GM12865 (cell line): Measurements from ENCODE around the gene CSKMT.

Experiments
- DNase-seq: peaks from one replicate; pipeline ENCODE4 v3.0.0; 2010; ENCODE audit warnings: low read depth
- H3K4me3 ChIP-seq: 2 replicates; pipeline ENCODE4 v1.5.1; 2011; ENCODE audit warnings: mild to moderate bottlenecking, low read depth, low read length, control low read depth
- CTCF ChIP-seq: IDR thresholded peaks from 2 replicates; pipeline ENCODE4 v1.5.1; 2011; ENCODE audit warnings: low read length, control low read depth, low read depth, inconsistent platforms; ENCODE audit not compliant: insufficient read depth; ENCODE audit errors: missing control alignments

Gene CSKMT

DNA sequence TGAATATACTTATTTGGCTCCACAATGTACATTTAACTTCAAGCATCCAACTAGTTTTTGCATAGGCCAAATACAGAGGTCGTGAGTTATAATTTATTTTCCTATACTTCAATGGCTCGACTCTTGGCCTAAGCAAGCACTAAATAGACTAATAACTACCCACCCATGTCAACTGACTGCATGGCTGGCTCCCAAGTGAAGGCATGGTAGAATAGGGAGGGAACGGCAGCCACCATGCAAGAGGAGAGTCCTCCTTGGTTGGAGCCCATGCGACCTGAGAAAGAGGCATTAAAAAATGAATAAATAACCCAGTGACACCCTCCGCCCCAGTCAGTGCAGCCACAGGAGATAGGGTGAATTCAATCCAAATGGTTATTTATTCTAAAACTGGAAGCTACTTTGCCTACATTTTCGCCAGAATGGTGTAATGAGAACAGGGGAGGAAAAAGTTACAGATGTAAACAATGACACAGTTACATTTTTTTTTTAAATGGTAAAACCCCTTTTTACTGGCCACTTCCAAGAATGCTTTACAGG, 47.2 kb downstream of the CSKMT start:
- TF ChIP-seq CTCF = no peak
- DNase-seq = no peak
- no peak overlapping the region for H3K4me3 ChIP-seq

- no peak overlapping the region for H3K4me3 ChIP-seq
- no peak for DNase-seq
- TF ChIP-seq CTCF = no peak
Measured at GRCh38 chr11:62712861-62713260, 47.7 kb downstream of the CSKMT start.

DNA sequence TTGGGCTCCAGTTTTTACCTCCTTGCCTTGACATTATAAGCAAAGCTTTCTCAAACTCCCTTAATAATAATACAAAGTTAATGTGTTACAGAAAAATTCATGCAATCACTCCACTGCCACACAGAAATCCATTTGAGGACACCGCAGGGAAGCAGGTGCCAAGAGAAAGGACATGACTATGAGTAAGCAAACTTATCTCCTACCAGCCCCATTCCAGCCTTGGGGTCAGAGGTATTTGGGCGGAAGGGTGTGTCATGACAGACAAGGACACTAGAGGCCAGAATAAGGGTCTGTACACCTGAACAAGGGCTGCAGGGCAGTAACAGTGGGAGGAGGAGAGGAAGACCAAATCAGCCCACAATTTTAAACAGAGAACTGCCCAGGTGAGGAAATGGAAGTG, 48.2 kb downstream of the CSKMT start:
- no peak for DNase-seq
- TF ChIP-seq CTCF = no peak
- no peak overlapping the region for H3K4me3 ChIP-seq

- no peak for DNase-seq
- H3K4me3 ChIP-seq = no peak overlapping the region
- TF ChIP-seq CTCF = no peak
Measured at GRCh38 chr11:62715150-62716130, 50.3 kb downstream of the CSKMT start.

DNA sequence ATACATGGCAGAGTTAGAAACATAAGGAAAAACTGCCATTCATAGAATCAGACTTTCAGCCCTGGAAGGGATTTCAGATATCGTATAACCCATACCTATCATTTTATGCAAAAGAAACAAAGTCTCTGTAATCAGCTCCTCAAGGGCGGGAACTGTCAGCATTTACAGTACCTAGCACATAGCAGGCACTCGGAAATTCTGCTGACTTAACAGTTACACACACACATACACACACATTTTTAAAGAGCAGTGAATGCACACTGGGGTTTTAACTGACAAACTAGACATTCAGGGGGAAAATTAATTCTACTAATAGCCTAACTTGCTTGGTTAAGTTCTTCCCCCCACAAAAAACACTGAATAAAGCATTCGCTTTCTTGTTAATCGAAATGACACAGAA, 51.1 kb downstream of the CSKMT start:
- TF ChIP-seq CTCF = no peak
- no peak overlapping the region for H3K4me3 ChIP-seq
- DNase-seq = no peak

DNA sequence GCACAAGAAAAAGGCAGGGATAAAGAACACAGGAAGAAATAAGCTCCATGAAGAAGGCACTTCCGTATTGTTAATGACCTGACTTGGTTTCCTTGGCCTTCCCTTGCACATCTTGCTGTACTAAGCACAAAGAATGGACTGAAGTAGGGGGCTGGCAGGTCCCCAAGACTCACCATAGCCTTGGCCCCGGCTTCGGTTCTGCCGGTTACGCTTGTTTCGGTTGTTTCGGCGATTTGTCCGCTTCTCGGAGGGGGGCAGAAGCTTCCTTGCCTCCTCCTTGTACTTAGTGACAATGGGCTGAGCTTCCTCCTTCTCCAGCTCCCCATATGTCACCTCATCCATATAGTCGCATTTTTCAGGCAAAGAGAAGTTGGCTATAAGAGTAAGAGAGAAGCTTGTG, 51.7 kb downstream of the CSKMT start:
- no peak for DNase-seq
- no peak overlapping the region for H3K4me3 ChIP-seq
- no peak for TF ChIP-seq CTCF
